Cortex of kidney (tissue), 1 donor: ENCODE results near the gene CRYZL1.

ENCODE experiments used
- DNase-seq: peaks from one replicate; lab custom pipeline; 2025; lab: John Stamatoyannopoulos, UW

CRYZL1 gene

DNA sequence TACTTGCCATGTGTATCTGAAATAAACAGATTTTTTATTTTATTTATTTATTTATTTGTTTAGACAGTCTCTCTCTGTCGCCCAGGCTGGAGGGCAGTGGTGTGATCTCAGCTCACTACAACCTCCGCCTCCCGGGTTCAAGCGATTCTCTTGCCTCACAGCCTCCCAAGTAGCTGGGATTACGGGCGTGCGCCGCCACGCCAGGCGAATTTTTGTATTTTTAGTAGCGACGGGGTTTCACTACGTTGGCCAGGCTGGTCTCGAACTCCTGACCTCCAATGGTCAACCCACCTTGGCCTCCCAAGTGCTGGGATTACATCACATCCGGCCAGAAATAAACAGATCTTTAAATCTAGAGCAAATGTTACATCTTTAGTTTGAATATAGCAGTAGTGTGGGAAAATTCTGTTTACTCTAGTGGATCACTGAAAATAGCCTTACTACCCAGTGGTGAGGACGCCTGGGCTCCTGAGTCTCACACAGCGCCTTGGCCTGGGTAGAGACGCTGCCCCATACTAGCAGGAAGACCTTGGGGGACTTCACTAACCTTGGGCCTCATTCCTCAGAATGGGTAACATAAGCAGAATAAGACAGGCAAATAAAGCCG is 100.3 kb downstream of the CRYZL1 start:
- no peak for DNase-seq

DNA sequence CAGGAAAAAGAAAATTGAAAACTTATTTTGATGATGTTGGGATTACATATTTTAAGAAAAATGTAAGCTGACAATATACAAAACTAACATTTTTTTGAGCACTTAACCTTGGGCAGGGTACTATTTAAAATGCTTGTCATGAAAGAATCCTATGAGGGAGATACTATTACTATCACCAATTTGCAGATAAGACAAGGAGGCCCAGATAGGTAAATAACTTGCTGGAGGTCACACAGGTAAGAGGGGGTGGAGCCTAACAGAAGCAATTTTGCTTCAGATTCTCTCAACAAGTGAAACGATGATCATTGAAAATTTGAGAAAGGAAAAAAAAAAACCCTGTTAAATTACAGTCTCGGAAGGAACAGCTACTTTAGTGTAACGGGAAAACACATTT is 100.8 kb downstream of the CRYZL1 start:
- no peak for DNase-seq

DNA sequence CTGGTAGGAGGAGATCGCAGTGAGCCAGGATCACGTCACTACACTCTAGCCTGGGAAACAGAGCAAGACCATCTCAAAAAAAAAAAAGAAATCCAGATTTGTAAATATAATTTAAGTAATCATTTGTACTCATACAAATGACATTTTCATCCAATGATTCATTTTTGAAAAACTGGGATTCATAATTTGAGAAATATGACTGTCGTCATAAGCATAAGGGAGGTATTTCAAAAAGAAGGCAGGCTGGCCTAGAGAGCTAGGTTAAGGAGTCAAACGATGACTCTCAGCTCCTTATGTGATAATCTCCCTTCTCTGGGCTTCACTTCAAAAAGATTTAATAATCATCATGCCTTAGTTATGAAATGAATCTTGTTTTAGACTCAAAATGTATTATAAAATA is 101.9 kb downstream of the CRYZL1 start:
- no peak for DNase-seq
